Measurements from ENCODE around the gene CLEC2L.
"Not testable (repeated sequence)": the region's sequence is repeated elsewhere in the genome, so short reads cannot be mapped to it uniquely, and the experiment has no call there.

The CLEC2L gene

DNA sequence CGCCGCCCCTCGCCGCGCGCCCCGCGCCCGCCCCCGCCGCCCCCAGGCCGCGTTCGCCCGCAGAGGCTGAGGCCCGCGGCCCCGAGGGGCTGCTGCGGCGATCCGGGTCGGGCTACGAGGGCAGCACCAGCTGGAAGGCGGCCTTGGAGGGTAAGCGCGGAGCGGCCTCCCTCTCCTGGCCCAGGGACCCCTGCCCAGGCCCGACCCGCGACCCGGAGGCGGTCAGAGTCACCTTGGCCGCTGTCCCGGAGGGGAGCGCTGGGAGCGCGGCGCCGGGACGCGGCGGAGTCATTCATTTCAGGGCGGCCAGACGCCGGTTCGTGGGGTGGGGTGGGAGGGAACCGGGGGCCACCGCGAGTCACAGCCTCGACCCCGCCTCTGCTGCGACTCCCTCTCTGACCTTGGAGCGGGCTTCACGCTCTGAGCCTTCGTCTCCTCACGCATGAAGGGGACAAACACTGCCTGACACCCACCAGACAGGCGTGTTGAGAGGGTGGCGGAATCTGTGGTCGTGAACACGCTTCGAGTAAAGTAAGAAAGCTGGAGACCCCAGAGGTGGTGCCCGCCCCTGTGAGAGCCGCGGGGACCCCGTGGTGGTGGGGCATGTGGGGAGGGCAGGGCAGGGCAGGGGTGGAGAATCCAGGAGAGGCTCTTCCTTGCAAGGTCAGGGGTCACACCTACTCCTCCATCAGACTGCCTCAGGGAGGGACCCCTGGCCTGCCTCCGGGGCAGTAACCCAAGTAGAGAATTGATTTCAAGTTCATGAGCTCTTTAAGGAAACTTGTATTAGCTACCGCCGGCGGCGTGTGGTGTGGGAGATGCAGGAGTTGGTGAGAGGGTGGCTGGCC lies 707 bp downstream of the CLEC2L start:
- no peak for DNase-seq

- no peak for DNase-seq
Measured at GRCh38 chr7:139525239-139525638, 1.8 kb downstream of the CLEC2L start.

DNA sequence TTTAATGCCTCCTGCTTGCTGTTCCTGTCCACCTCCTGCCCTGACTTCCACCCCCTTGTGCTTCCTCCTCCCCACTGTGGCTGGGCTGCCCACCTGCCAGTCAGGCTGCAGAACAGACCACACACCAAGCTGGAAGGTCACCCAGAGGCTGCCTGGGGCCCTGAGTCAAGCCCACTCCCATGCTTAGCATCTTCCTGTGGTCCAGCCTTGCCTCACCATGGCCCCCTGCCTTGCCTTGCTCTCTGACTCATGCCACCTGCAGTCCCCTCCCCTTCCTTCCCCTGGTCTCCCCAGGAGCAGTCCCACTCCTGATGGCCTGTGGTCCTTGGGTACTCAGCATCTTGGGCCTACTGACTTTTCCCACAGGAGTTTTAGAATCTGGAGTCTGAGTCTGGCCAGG lies 2.3 kb downstream of the CLEC2L start:
- no peak for DNase-seq

- DNase-seq, result no peak
Measured at GRCh38 chr7:139526578-139527544, 3.4 kb downstream of the CLEC2L start.

- no peak for DNase-seq
Measured at GRCh38 chr7:139531094-139531493, 7.6 kb downstream of the CLEC2L start.

DNA sequence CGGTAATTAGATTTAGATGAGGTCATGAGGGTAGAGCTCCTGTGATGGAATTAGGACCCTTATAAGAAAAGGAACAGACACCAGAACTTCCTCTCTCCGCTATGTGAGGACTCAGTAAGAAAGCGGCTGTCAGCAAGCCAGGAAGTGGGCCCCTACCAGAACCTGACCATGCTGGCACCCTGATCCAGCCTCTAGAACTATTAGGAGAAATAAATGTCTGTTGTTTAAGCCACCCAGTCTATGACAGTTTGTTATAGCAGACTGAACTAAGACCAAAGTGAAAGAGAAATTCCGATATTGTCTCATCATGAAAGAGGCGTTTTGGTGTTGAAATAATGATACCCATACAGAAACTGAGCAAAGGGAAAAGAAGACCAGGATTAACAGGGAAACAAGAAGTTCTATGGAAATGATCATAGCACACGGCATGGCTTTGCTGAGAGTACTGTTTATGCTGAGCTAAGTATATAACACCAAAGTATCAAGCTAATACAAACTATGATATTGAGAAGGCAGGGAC lies 9.2 kb downstream of the CLEC2L start:
- no peak for DNase-seq

- DNase-seq, result no peak
Measured at GRCh38 chr7:139534096-139534495, 10.6 kb downstream of the CLEC2L start.

GRCh38 chr7:139534966-139535651 lies 11.6 kb downstream of the CLEC2L start:
- no peak for DNase-seq

DNA sequence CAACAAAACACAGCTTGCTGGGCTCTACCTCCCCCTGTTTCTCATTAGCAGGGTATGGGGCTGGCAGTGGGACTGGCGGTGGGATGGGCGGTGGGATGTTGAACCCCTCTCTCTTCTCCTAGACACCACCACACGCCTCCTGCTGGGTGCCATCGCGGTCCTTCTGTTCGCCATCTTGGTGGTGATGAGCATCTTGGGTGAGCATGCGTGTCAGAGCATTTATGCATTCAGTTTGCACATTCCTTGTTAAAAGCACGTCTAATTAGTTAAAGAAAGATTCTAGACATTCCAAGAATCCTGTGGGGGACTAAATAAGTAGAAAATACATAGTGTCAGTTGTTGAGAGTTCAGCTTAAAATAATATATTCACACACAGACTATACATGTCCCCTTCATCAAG lies 12.7 kb downstream of the CLEC2L start:
- no peak for DNase-seq

DNA sequence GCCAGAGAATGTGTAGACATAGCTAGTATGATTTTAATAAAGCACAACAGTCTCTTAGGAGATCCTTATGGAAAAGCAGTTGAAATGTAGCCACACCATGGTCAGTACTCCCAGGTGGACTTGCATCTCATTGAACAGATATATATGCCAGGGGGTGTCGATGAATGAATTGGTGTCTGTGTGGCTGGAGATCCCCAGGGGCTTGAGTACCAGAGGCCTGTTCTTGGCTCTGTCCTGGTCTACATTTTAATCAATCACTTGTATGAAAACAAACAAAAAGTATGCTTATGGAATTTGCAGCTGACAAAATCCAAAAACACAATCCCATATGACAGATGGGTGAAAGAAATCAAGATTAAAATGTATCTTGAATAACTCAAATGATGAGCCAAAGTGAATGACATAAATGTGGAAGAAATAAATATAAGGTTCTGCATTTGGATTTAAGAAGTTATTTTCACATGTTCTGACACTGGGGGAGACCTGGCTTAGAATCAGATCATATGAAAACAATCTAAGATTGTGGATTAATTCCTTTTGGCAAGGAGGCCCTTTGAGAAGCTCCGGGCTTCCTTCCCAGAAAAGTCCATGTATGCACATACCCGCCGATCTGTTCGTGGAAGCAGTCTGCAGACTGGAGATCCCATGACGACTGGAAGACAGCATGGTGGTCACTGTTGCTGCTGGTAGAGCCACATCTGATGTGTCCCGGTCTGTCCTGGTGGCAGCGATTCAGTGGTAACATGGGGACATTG lies 15.6 kb downstream of the CLEC2L start:
- DNase-seq, result no peak

GRCh38 chr7:139540203-139540602 lies 16.7 kb downstream of the CLEC2L start:
- no peak for DNase-seq

- no peak for DNase-seq
Measured at GRCh38 chr7:139541600-139542307, 18.3 kb downstream of the CLEC2L start.

DNA sequence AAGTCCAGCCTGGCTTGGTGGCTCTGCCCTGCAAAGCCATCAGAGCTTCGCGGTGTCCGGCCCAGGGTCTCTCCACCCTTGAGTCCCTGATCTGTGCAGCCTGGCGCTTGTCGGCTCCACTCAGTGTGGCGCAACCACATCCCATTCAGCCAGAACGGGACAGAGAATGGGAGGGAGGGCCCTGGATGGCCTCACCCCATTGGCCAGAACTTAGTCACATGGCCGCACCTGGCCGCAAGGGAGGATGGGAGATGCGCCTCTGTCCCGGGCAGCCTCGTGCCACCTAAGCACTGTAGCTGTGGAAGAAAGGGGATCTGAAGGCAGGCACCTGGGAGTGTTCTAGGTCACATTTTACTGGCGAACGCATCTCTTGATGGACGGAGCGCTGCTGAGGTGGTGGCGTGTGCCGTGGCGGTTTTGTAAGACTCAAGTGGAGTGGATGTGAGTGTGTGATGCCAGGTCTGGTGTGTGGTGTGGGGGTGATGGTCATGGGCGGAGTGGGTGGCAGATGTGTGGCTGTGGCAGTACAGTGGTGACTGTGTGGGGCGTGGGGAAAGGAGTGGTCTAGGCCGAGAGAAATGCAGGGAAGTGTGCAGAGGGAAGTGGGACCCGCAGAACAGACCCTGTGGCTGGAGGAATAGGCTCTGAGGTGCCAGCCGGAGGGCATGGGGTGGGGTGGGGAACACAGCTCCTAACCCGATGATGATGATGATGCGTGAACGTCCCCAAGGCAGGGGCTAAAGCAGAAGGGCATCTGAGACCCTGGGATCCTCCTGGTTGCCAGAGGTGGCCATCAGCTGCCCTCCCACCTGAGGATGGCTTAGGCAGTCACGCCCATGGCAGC lies 19.0 kb downstream of the CLEC2L start:
- DNase-seq, result no peak

DNA sequence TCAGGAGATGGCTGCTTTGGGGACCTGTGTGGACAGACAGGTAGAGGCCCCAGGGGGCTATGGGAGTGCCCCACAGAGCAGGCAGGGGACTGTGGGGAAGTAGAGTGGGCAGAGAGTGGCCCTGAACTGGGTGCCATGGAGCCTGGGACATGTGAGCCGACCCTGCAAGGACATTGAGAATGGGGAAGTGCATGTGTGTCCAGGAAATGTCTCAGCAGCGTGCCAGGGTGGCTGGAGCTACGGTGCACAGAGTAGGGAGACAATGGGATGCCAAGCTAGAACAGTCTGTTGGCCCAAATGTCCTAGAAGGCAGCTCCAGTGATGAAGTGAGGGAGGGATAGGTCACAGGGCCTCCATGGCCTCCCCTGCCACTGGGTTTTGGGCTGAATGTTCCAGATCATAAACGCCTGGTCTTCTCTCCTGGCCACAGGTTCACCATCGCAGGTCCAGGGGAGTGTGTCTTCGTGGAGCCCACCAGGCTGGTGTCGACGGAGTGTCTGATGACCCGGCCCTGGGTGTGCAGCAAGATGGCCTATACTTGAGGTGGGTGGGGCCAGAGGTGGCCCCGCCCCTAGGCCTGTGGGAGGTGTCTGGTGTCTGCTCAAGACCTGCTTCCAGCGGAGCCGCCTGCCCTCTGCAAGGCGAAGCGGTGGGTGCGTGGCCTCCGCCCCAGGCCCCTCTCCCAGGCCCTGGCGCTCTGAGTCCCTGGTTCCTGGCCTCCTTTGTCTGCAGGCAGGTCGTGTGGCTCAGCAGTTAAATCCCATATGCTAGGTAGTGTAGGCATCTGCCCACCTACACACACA lies 20.5 kb downstream of the CLEC2L start:
- no peak for DNase-seq

GRCh38 chr7:139544645-139545044 lies 21.2 kb downstream of the CLEC2L start:
- no peak for DNase-seq

- DNase-seq, result no peak
Measured at GRCh38 chr7:139548302-139549028, 25.0 kb downstream of the CLEC2L start.

- DNase-seq, result not testable (repeated sequence)
Measured at GRCh38 chr7:139553991-139554700, 30.7 kb downstream of the CLEC2L start.

Data from CD4-positive, alpha-beta T cell treated with Interleukin-12 subunit alpha and Interleukin-12 subunit beta, for 1 hour (primary cell).